GM10248 (cell line): ENCODE results near the gene PDGFD.
A peak's percentile ranks its signal among the peaks of the same experiment; 100 is the strongest.

Source experiments
- CTCF ChIA-PET: fragments of 300-600 bp; sonication (Branson Sonifier 250); formaldehyde crosslinking; extraction: SDS; loops from one replicate; lab custom pipeline; 2021; ENCODE audit warnings: antibody characterized with exemption; lab: Yijun Ruan, JAX
- POLR2A ChIA-PET: fragments of 350-650 bp; sonication (Branson Sonifier 250); formaldehyde crosslinking; extraction: SDS; loops from one replicate; lab custom pipeline; 2020; ENCODE audit warnings: antibody characterized with exemption; lab: Yijun Ruan, JAX
- DNase-seq: peaks from one replicate; pipeline ENCODE4 v3.0.0; 2012; ENCODE audit errors: extremely low spot score
- TF ChIP-seq, protein P1 (sequence below): IDR thresholded peaks from 2 replicates; pipeline ENCODE4 v1.5.1; 2012; ENCODE audit warnings: mild to moderate bottlenecking, low read depth; ENCODE audit errors: extremely low read depth, missing control alignments, control extremely low read depth

PDGFD gene

DNA sequence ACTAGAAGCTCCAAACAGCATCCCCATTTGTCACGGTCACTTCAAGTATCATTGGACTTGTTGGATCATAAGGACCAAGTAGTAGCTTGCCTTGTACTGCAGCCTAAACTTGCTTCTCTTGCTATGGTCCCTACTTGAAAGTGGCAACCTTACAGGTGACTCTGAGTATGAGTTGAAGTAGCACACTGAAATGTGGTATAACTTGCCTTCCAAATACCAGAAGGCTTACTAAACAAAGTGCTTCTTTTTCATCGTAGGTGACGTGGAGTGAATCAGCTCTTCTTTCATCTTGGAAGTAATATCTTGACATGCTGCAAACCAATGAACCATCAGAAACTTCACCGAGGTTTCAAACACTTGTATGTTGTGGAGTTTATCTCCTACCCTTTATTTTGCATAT, 296.5 kb downstream of the PDGFD start:
- CTCF ChIA-PET = no interaction called here
- POLR2A ChIA-PET = no interaction called here
- TF ChIP-seq, protein P1, sequence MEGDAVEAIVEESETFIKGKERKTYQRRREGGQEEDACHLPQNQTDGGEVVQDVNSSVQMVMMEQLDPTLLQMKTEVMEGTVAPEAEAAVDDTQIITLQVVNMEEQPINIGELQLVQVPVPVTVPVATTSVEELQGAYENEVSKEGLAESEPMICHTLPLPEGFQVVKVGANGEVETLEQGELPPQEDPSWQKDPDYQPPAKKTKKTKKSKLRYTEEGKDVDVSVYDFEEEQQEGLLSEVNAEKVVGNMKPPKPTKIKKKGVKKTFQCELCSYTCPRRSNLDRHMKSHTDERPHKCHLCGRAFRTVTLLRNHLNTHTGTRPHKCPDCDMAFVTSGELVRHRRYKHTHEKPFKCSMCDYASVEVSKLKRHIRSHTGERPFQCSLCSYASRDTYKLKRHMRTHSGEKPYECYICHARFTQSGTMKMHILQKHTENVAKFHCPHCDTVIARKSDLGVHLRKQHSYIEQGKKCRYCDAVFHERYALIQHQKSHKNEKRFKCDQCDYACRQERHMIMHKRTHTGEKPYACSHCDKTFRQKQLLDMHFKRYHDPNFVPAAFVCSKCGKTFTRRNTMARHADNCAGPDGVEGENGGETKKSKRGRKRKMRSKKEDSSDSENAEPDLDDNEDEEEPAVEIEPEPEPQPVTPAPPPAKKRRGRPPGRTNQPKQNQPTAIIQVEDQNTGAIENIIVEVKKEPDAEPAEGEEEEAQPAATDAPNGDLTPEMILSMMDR = no peak
- no peak for DNase-seq

DNA sequence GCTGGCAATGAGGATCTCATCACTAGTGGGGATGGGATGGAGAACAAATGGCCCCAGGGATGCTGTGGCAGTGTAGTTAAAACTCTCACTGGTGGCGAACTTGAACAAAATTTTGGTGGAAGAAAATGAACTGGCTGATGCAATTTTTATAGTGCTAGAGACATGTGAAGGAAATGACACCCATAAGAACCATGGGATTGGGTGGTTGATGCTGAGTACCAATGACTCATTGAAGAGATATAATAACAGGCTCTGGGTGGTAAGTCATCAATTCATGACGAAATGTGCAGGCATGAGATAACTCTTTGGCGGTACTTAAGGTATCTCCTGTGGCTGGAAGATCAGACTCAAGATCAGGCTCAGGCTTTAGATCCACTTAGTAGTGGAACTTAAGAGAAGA, 300.4 kb downstream of the PDGFD start:
- ChIA-PET POLR2A (no interaction called here), CTCF (interaction anchor here (1.3 to 1.4 kb wide), 3 partner anchors 10 to 263 kb away, joined by 3 to 4 read pairs (median 3); no protein-coding TSS in a partner anchor)
- TF ChIP-seq, protein P1 = no peak
- no peak for DNase-seq

DNA sequence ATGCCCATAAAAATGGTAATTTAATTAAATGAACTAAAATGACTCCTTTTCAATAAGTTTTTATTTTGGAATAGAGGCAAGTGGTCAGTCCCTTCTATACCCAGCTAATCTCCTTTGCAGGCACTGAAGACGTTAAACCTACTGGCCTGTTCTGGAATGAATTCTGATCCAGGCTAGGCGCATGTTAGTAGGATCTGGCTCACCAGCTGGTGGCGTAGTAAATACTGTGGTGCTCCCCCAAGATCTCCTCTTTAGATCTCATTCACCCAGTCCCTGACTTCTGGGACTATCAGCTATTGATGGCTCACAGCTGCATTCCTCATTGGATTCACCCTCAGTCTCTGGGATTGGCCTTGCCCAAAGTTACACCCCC, 301.2 kb downstream of the PDGFD start:
- ChIA-PET CTCF (interaction anchor here (0.8 to 1.4 kb wide), 4 partner anchors 9 to 262 kb away, joined by 3 read pairs; no protein-coding TSS in a partner anchor), POLR2A (no interaction called here)
- DNase-seq = no peak
- TF ChIP-seq, protein P1 = no peak

DNA sequence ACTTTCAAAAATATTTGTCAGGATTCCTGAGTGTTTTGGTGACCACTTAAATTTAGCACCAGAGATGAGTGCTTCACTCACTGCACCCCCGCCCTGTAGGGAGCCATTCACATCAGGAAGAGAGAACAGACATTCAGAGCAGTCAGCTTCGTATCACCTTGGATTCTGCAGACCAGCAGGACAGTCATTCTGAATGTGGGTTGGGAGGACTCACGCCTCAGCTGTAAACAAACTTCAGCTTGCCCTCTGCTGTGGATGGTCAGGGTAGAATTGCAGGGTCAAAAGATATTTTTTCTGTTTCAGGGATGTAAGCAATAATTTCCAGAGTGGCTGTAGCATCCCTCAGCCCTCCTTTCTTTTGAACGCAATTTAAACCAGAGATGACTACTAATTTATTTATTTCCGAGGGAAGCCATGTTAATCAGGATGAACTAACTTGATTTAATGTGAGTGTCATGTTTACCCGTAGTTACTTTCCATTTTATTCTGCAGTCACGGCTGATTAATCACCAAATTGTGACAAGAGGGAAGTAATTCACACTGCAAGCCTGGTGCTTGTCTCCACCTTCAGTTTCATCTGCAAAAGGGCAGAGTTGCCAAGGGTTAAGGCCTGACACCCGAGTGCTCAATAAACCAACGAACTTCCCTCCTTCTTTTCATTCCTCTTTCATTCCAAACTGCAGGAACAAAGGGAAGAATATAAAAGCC, 301.7 kb downstream of the PDGFD start:
- POLR2A ChIA-PET = no interaction called here
- TF ChIP-seq, protein P1 = peak; percentile 12
- DNase-seq = no peak
- CTCF ChIA-PET = interaction anchor here (0.8 to 1.8 kb wide), 5 partner anchors 8 to 262 kb away, joined by 3 to 4 read pairs (median 3); no protein-coding TSS in a partner anchor
